ENCODE results near the gene EVPLL.
A peak's percentile ranks its signal among the peaks of the same experiment; 100 is the strongest.
"Not testable (repeated sequence)": the region's sequence is repeated elsewhere in the genome, so short reads cannot be mapped to it uniquely, and the experiment has no call there.

The EVPLL gene

DNA sequence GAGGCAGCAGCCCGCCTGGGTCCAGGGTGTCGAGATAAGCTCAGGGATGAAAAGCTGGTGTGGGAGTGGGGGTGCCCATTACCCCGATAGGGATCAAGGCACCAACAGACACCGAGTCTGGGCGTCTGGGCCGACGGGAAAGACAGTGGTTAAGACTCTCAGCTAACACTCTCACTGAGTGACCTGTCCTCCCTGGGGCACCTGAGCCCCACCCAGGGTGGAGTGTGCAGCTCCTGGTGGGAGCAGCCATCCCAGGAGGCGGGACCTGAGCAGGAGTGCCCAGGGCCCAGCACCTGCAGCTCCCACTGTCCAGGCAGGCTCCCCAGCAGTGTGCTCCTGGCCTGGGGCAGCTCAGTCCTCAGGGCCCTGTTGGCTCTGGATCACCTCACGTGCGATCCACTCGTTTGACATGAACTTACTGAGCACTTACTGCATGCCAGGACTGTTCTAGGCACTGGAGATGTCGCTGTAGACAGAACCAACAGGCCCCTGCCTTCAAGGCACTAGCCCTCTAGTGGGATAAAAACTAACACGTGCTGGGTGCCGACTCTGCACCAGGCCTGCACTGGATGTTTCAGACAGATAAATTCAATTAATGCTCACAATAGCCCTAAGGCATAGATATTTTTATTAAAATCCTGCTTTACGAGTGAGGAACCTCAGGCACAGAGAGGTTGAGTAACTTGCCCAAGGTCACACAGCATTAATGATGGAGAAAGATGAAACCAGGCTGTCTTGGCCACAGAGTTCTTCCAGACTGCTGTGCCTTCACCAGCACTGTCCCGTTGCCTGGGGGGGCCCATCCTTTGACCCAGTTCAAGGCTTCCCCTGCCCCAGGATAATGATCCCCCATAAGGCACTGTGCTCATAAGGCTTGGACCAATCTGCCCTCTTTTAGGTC is 1.9 kb downstream of the EVPLL start:
- DNase-seq, result no peak

DNA sequence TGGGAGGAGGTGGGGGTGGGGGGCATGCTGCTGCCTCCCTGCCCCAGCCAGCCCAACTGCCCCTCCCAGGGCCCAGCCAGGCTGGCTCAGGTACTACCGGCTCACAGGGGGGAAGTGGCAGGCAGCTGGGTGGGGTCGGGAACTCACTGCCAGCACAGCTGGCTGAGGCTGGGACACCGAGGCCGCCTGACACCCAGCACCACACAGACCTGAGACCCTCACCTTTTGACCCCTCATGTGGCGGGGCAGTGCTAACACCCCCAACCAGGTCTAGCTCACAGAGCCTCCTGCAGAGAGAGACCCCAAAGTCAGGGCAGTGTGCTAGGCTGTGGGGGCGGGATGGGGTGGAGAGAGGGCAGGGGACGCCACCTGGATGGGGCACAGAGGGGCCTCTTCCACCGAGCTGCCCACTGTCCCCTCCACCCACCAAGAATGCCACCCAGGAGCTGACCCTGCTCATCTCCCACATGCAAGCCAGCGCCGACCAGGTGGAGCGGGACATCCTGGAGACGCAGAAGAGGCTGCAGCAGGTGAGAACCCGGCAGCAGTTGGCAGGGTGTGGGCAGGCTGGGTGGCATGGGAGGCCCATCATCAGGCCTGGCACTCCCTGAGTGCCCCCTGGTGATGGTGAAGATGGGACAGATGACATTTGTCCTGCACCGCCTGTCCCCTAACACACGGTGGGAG is 3.0 kb downstream of the EVPLL start:
- no peak for DNase-seq

DNA sequence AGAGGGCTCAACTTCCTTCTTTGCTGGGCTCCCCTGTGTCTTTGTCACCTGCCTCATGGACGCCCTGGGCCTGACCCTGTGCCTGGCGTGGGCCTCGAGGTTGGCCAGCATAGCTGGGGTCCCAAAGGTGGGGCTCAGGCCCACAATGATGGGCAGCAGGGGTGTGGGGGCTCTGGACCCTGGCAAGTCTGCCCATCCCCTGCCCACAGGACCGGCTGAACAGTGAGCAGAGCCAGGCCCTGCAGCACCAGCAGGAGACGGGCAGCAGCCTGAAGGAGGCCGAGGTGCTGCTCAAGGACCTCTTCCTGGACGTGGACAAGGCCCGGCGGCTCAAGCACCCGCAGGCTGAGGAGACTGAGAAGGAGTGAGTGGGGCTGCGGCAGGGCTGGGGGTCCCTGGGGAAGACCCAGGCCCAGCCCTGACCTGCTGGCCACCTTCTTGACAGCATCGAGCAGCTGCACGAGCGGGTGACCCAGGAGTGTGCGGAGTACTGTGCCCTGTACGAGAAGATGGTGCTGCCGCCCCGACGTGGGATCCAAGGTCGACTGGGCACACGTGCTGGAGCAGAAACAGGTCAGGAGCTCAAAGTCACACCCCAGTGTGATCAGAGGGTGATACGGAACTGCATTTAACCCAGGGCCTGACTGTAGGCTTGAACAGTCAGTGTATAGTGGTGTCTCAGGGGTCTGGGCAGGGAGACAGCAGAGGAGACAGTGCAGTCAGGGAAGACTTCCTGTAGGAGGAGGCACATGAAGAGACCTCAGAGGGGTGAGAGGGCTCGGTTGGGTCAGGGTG is 3.8 kb downstream of the EVPLL start:
- no peak for DNase-seq

DNA sequence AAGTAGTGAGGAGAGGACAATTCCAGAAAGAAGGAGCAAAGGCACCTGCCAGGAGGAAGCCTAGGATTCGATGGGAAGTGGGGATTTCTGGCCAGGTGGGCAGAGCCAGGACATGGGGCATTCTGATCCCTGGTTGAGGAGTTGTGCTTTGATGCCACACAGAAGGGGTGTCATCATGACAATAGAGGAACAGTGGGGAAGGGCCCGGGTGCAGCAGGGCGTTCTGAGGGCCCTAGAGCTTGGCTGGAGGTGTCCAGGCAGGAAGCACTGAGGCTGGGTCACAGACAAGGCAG is 4.3 kb downstream of the EVPLL start:
- no peak for DNase-seq

DNA sequence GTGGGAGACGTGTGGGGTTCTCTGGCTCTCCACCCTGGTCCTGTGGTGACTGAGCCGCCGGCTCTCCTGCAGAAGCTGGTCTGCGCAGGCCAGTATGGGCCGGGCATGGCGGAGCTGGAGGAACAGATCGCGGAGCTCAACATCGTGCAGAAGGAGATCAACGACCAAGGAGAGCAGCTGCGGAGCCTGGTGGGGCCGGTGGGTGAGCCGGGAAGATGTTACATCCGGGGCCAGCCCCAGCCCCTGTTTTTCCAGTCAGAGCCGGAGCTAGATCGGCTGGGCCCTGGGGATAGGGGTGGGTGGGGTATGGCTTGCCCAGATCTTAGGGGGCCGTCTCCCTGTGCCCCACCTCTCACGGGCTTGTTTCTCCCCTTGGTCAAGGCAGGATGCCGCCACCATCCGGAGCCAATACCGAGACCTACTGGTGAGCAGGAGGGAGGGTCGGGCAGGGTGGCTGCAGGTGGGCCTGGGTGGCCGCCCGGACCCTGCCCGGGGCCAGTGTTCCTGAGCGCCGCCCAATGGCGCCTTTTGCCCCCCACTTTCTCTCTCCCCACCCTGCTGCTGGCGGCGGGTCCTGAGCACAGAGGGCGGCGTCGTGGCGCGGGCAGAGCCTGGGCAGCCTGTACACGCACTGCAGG is 5.0 kb downstream of the EVPLL start:
- no peak for DNase-seq

GRCh38 chr17:18383079-18383481 is 5.5 kb downstream of the EVPLL start:
- DNase-seq, result not testable (repeated sequence)

- not testable (repeated sequence) for DNase-seq
Observed at GRCh38 chr17:18384271-18384670, 6.7 kb downstream of the EVPLL start.

- not testable (repeated sequence) for DNase-seq
Observed at GRCh38 chr17:18387583-18387982, 10.0 kb downstream of the EVPLL start.

GRCh38 chr17:18388266-18388665 is 10.7 kb downstream of the EVPLL start:
- not testable (repeated sequence) for DNase-seq

DNA sequence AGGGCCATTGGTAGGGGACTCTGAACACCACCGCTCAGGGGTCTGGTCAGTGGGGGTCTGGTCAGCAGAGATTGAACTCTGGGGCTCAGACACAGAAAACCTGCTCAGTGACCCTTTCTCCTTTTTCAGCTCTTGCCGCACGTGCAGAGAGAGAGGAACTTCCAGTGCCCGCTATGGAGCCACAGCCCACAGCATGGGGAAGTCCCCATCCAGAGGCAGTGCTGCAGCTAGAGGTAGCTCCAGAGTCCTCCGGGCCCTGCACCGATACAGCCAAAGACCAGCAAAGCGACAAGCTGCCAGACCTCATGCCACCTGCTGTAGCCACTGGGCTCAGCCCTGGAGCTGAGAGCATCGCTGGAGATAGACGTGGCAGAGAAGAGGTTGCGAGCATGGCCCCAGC is 11.2 kb downstream of the EVPLL start:
- DNase-seq, result not testable (repeated sequence)

- not testable (repeated sequence) for DNase-seq
Observed at GRCh38 chr17:18401872-18402590, 24.5 kb downstream of the EVPLL start.

DNA sequence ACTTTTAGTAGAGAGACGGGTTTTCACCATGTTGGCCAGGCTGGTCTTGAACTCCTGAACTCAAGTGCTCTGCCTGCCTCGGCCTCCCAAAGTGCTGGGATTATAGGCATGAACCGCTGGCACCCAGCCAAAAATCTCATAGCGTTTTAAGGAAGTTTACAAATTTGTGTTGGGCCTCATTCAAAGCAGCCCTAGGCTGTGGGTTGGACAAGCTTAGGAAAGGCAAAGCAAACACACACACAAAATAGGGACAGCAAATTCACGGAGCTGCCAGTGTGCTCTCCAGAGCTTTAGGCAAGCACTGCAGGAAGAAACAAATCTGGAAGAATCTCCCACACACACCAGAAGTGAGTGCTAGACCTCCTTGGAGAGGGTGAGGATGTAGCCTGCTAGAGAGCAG is 25.6 kb downstream of the EVPLL start:
- not testable (repeated sequence) for DNase-seq

DNA sequence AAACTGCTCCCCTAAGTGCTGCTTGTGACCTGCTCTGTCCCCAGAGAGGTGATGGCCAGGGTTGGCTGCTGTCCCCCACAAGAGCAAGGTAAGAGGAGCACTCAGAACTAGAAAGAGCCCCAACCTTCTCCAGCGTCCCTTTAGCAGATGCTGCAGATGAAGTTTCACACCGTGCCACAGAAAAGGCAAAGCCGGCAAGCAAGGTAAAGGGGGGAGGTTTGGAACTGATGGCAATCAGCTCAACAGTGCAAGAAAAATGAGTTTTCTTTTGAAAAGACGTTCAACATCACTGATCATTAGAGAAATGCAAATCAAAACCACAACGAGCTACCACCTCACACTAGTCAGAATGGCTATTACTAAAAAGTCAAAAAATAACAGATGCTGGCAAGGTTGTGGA is 26.0 kb downstream of the EVPLL start:
- not testable (repeated sequence) for DNase-seq

DNA sequence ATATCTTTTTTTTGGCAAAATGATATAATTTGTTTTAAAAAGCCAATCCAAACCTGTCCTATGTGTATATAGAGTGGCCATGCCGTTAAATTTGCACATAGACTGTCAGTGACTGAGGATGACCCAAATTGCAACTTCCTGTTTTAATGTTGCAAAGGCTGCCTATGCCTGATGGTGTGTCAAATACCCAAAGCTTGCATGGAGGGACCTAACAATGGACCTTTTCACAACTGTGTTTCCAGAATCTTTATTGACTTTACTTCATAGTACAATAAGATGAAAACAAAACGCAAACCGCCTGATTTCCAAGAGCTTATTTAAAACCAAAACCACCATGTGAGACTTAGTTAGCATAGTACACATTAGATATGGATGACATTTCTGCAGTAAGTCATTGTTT is 31.3 kb downstream of the EVPLL start:
- not testable (repeated sequence) for DNase-seq

DNA sequence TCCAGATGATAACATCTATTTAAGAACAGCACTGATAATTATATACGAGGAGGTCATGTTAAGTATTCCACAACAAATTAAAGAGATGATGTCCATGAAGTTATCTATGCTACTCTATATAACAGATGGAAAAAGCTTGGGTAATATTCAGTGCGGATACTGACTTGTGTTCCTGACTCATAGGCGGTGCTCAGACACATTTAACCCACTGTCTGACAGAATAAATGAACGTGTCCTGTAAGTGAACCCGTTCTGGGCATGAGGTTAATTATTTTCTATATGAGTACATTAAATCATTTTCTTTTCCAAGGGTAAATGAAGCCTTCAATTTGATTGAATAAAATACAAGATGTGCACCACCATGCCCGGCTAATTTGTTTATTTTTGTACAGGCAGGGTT is 31.7 kb downstream of the EVPLL start:
- DNase-seq, result peak; percentile 22

DNA sequence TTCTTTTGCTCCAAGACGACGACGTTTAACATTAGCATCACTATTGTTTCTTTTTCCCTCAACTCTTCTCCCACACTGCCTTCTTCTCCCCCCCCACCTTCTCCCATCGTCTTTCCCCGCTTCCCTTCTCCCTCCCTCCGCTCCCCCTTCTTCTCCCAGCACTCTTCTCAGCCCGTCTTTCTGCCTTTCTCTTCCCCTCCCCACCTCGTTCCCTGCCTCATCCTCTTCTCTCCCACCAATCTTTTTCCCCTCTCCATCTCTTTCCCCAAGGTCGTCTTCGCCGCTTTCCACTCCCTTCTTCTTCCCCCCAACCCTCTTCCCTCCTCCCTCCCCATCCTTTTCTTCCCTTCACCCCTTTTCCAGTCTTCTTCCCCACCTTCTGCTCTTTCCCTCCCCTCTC is 33.2 kb downstream of the EVPLL start:
- DNase-seq, result peak; percentile 34

- DNase-seq, result peak; percentile 50
Observed at GRCh38 chr17:18411377-18411864, 33.8 kb downstream of the EVPLL start.

DNA sequence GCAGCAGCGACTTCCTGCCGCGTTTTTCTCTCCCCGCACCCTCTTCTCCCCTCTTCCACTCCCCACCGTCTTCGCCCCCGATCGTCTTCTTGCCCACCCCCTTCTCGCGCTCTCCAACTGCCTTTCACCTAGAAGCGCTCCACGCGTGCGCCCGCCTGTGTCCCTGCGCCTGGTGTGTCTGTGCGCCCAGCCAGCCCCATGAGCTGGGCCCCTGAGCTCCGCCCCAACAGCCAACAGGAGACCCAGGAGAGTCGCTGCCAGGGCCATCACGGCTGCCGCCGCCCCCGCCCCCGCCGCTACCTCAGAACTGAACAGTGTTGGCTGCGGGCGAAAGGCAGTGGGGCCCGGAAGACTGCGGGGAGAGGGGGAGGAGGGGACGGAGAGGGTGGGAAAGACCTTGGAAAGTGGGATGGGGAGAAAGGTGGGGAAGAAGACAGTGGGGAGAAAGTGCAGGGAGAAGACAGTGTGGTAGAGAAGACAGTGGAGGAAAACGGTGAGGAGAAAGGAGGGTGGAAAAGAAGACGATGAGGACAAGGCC is 34.5 kb downstream of the EVPLL start:
- not testable (repeated sequence) for DNase-seq

- not testable (repeated sequence) for DNase-seq
Observed at GRCh38 chr17:18421521-18421920, 43.9 kb downstream of the EVPLL start.

DNA sequence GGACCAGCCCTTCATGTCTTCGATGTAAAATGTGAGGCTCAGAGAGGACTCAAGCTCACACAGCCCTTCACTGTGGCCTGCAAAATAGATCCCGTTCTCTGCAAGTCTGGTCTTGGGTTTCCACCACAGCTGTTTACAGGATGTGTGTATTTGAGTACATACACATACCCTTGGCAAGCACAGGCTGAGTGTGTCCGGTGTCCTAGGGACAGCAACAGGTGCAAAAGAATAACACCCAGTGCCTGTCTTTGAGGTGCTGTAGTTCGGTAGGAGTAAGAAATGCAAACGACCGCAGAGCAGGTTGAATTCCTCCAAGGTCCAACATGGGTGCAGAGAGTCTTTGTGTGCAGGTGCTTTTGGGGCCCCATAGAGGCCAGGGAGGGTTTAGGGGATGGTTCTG is 44.9 kb downstream of the EVPLL start:
- DNase-seq, result not testable (repeated sequence)

- DNase-seq, result not testable (repeated sequence)
Observed at GRCh38 chr17:18423015-18423414, 45.4 kb downstream of the EVPLL start.

DNA sequence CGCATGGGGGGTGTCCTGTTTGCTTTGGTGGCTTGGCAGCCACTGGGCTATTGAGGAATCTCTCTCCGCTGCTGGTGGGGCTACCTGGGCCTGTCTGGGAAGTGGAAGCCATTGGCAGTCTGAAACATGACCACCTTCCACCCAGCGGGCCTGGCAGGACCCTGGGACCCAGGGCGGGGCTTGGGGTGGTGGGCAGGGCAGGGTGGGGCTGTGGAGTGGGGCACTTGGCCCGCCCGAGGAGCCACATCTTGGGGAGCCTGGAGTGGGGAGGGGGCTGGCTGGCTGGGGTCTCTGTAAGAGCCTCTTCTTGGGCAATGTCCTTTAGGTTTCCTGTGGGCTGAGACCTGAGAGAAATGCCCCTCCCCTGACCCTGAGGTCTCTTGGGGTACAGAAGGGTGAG is 48.0 kb downstream of the EVPLL start:
- DNase-seq, result not testable (repeated sequence)

Data from EL (cell line).